ENCODE measurements around the gene PRR12. TPM values are rescaled to one million over a fixed set of nuclear protein-coding genes. Genes with fewer than 3 reads are reported as not detected.

The PRR12 gene
- total and polyA plus RNA-seq, 9 of the 15 experiments (the other 6 are each of a cell fraction or from before 2014, with no cell fraction given) = 0.01 to 21.1 (median 0.98) TPM

DNA sequence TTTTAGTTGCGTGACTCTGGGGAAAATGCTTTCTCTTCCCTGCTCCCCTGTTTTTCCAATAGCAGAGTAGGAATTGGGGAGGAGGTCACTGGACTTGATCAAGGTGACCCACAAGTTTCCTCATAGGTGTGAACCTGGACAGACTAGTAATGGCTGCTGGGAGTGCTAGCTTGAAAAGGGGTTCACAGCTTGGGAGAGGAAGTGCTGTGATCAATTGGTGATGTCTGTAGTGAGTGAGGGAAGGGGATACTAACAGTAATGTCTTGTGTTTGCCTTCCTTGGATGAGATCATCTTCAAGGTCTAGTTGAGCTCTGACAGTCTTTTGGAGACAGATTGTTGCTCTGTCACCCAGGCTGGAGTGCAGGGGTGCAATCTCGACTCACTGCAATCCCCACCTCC lies 76.5 kb downstream of the PRR12 start (continued):
- TF ChIP-seq, protein P1, sequence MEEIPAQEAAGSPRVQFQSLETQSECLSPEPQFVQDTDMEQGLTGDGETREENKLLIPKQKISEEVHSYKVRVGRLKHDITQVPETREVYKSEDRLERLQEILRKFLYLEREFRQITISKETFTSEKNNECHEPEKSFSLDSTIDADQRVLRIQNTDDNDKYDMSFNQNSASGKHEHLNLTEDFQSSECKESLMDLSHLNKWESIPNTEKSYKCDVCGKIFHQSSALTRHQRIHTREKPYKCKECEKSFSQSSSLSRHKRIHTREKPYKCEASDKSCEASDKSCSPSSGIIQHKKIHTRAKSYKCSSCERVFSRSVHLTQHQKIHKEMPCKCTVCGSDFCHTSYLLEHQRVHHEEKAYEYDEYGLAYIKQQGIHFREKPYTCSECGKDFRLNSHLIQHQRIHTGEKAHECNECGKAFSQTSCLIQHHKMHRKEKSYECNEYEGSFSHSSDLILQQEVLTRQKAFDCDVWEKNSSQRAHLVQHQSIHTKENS (CRISPR knock-in tag; IDR thresholded peaks at IDR 0.05) = no peak
- TF ChIP-seq ILF3 (IDR thresholded peaks at IDR 0.05; ENCODE audit: borderline replicate concordance) (no peak), POLR2H (tag; IDR thresholded peaks at IDR 0.05; ENCODE audit: low read depth) (no peak), TEAD2 (tag; IDR thresholded peaks at IDR 0.05) (no peak), ZEB2 (IDR thresholded peaks at IDR 0.05) (no peak), SRSF7 (optimal IDR thresholded peaks at IDR 0.05; ENCODE audit: low read depth, low read length) (no peak), YY1 (IDR thresholded peaks at IDR 0.05; ENCODE audit: borderline replicate concordance in 1 of 3, control insufficient read depth in 1 of 3, extremely low read depth in 1 of 3, insufficient read depth in 3 of 3, insufficient read length in 1 of 3, insufficient replicate concordance in 2 of 3, low read depth in 1 of 3, low read length in 2 of 3) (peak in 1 of 3 experiments; percentile 23), HNRNPH1 (optimal IDR thresholded peaks at IDR 0.05; ENCODE audit: low read depth, low read length) (no peak)
- TF ChIP-seq, protein P2, sequence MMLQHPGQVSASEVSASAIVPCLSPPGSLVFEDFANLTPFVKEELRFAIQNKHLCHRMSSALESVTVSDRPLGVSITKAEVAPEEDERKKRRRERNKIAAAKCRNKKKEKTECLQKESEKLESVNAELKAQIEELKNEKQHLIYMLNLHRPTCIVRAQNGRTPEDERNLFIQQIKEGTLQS (IDR thresholded peaks at IDR 0.05) = peak; percentile 84
- TF ChIP-seq, protein P2 (CRISPR knock-in tag; conservative IDR thresholded peaks at IDR 0.05) = no peak
- TF ChIP-seq, protein P3, sequence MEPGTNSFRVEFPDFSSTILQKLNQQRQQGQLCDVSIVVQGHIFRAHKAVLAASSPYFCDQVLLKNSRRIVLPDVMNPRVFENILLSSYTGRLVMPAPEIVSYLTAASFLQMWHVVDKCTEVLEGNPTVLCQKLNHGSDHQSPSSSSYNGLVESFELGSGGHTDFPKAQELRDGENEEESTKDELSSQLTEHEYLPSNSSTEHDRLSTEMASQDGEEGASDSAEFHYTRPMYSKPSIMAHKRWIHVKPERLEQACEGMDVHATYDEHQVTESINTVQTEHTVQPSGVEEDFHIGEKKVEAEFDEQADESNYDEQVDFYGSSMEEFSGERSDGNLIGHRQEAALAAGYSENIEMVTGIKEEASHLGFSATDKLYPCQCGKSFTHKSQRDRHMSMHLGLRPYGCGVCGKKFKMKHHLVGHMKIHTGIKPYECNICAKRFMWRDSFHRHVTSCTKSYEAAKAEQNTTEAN (CRISPR knock-in tag; IDR thresholded peaks at IDR 0.05) = no peak
- TF ChIP-seq, protein P4, sequence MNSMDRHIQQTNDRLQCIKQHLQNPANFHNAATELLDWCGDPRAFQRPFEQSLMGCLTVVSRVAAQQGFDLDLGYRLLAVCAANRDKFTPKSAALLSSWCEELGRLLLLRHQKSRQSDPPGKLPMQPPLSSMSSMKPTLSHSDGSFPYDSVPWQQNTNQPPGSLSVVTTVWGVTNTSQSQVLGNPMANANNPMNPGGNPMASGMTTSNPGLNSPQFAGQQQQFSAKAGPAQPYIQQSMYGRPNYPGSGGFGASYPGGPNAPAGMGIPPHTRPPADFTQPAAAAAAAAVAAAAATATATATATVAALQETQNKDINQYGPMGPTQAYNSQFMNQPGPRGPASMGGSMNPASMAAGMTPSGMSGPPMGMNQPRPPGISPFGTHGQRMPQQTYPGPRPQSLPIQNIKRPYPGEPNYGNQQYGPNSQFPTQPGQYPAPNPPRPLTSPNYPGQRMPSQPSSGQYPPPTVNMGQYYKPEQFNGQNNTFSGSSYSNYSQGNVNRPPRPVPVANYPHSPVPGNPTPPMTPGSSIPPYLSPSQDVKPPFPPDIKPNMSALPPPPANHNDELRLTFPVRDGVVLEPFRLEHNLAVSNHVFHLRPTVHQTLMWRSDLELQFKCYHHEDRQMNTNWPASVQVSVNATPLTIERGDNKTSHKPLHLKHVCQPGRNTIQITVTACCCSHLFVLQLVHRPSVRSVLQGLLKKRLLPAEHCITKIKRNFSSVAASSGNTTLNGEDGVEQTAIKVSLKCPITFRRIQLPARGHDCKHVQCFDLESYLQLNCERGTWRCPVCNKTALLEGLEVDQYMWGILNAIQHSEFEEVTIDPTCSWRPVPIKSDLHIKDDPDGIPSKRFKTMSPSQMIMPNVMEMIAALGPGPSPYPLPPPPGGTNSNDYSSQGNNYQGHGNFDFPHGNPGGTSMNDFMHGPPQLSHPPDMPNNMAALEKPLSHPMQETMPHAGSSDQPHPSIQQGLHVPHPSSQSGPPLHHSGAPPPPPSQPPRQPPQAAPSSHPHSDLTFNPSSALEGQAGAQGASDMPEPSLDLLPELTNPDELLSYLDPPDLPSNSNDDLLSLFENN (IDR thresholded peaks at IDR 0.05; ENCODE audit: low read depth in 2 of 2, low read length in 2 of 2) = peak in 1 of 2 experiments; percentile 77; a peak in 2 of 4 replicates
- TF ChIP-seq, protein P5, sequence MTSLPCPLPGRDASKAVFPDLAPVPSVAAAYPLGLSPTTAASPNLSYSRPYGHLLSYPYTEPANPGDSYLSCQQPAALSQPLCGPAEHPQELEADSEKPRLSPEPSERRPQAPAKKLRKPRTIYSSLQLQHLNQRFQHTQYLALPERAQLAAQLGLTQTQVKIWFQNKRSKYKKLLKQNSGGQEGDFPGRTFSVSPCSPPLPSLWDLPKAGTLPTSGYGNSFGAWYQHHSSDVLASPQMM (CRISPR knock-in tag; IDR thresholded peaks at IDR 0.05) = no peak
- TF ChIP-seq, protein P6, sequence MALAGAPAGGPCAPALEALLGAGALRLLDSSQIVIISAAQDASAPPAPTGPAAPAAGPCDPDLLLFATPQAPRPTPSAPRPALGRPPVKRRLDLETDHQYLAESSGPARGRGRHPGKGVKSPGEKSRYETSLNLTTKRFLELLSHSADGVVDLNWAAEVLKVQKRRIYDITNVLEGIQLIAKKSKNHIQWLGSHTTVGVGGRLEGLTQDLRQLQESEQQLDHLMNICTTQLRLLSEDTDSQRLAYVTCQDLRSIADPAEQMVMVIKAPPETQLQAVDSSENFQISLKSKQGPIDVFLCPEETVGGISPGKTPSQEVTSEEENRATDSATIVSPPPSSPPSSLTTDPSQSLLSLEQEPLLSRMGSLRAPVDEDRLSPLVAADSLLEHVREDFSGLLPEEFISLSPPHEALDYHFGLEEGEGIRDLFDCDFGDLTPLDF (CRISPR knock-in tag; IDR thresholded peaks at IDR 0.05) = no peak
- TF ChIP-seq, protein P7, sequence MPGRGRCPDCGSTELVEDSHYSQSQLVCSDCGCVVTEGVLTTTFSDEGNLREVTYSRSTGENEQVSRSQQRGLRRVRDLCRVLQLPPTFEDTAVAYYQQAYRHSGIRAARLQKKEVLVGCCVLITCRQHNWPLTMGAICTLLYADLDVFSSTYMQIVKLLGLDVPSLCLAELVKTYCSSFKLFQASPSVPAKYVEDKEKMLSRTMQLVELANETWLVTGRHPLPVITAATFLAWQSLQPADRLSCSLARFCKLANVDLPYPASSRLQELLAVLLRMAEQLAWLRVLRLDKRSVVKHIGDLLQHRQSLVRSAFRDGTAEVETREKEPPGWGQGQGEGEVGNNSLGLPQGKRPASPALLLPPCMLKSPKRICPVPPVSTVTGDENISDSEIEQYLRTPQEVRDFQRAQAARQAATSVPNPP (IDR thresholded peaks at IDR 0.05; ENCODE audit: borderline replicate concordance, insufficient read depth, insufficient read length) = no peak

Measured in K562 (cell line).